Measurements from ENCODE around the gene GLTPD2. TPM values are rescaled to one million over a fixed set of nuclear protein-coding genes. Genes with fewer than 3 reads are reported as not detected.

Gene GLTPD2
- total and polyA plus RNA-seq, 10 of the 15 experiments (the other 5 are each of a cell fraction or from before 2014, with no cell fraction given) = 0.16 to 0.34 TPM; not detected in 8

GRCh38 chr17:4751932-4752331 is 36.8 kb upstream of the GLTPD2 start:
- peaks cover 4% of the 10 kb centered on the region; the same call in 1 of the 2 replicates for H3K4me1 ChIP-seq (ENCODE audit: control insufficient read depth, insufficient read depth, low read length)
- CTCF ChIA-PET = no interaction called here
- RAD21 ChIA-PET (ENCODE audit: unreplicated experiment) = no interaction called here
- TF ChIP-seq ZBTB11 (CRISPR knock-in tag; IDR thresholded peaks at IDR 0.05) = no peak
- no peak for TF ChIP-seq ATF2 (IDR thresholded peaks at IDR 0.05; ENCODE audit: low read length)
- TF ChIP-seq BCLAF1 (IDR thresholded peaks at IDR 0.05) = no peak
- no peak for TF ChIP-seq ZNF274 (IDR thresholded peaks at IDR 0.05; ENCODE audit: insufficient read depth, insufficient read length)
- no peak for TF ChIP-seq CREB1 (IDR thresholded peaks at IDR 0.05; ENCODE audit: low read depth)
- TF ChIP-seq POLR2A (IDR thresholded peaks at IDR 0.05; ENCODE audit: low read depth, low read length) = no peak
- no peak for TF ChIP-seq CREM (IDR thresholded peaks at IDR 0.05; ENCODE audit: low read depth)
- no peak for TF ChIP-seq BACH1 (IDR thresholded peaks at IDR 0.05; ENCODE audit: borderline replicate concordance)
- TF ChIP-seq SMARCA5 (IDR thresholded peaks at IDR 0.05) = no peak
- TF ChIP-seq, protein P1, sequence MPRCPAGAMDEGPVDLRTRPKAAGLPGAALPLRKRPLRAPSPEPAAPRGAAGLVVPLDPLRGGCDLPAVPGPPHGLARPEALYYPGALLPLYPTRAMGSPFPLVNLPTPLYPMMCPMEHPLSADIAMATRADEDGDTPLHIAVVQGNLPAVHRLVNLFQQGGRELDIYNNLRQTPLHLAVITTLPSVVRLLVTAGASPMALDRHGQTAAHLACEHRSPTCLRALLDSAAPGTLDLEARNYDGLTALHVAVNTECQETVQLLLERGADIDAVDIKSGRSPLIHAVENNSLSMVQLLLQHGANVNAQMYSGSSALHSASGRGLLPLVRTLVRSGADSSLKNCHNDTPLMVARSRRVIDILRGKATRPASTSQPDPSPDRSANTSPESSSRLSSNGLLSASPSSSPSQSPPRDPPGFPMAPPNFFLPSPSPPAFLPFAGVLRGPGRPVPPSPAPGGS (IDR thresholded peaks at IDR 0.05; ENCODE audit: borderline replicate concordance, insufficient read depth, low read depth, low read length, poor library complexity, severe bottlenecking) = no peak
- TF ChIP-seq MXI1 (IDR thresholded peaks at IDR 0.05; ENCODE audit: low read depth, low read length) = no peak
- no peak for TF ChIP-seq YY1 (IDR thresholded peaks at IDR 0.05; ENCODE audit: low read depth, low read length)
- no peak for TF ChIP-seq JUND (IDR thresholded peaks at IDR 0.05; ENCODE audit: low read depth, low read length)
- TF ChIP-seq NFIC (IDR thresholded peaks at IDR 0.05; ENCODE audit: low read depth, low read length) = no peak
- no peak for TF ChIP-seq SIN3A (IDR thresholded peaks at IDR 0.05; ENCODE audit: low read depth, low read length)
- no peak for TF ChIP-seq HCFC1 (IDR thresholded peaks at IDR 0.05; ENCODE audit: low read length)
- FAIRE-seq (no peak), DNase-seq (ENCODE audit: low read depth, low spot score) (no peak), ATAC-seq (no peak)
- no peak overlapping the region for H3K4me3 ChIP-seq
- H2AFZ ChIP-seq (ENCODE audit: control insufficient read depth, low read depth, low read length) = no peak overlapping the region
- POLR2A ChIA-PET = no interaction called here
- intact Hi-C loops (cut with micrococcal nuclease; ENCODE audit: unreplicated experiment) (no loop called here), in situ Hi-C loops (cut with MboI) (no loop called here)
- SMC1A ChIA-PET (ENCODE audit: uncharacterized antibody, unreplicated experiment) = no interaction called here
- WGBS (ENCODE audit: insufficient coverage, insufficient replicate concordance, low lambda C conversion rate, missing lambda C conversion rate) = 69% methylated on average over 5 of the region's 5 CpGs
- H3K27me3 ChIP-seq (replicated peaks in 1 of 2; ENCODE audit: control insufficient read depth in 2 of 2, insufficient read depth in 2 of 2, low read length in 1 of 2) = no peaks in the 10 kb centered on the region
- no peak overlapping the region for H3K27ac ChIP-seq (ENCODE audit: control insufficient read depth, insufficient read depth)
- H3K36me3 ChIP-seq (ENCODE audit: control insufficient read depth in 2 of 2, insufficient read depth in 2 of 2, low read length in 1 of 2) = no peaks in the 10 kb centered on the region
- no peaks in the 10 kb centered on the region for H3K9me3 ChIP-seq (replicated peaks; ENCODE audit: control insufficient read depth, insufficient read depth, low read length)
- no peaks in the 10 kb centered on the region for H3K79me2 ChIP-seq (ENCODE audit: control insufficient read depth, insufficient read depth, low read length)
- no TSS peak for BruUV-seq (replicated peaks)
- H3K9ac ChIP-seq (ENCODE audit: control insufficient read depth, insufficient read depth, low read length) = no peak overlapping the region
- H4K20me1 ChIP-seq (ENCODE audit: control insufficient read depth, insufficient read depth) = no peaks in the 10 kb centered on the region
- H3K4me2 ChIP-seq (ENCODE audit: control insufficient read depth, insufficient read depth) = no peak overlapping the region
